ENCODE results near the gene CNTNAP2. TPM values are rescaled to one million over a fixed set of nuclear protein-coding genes. Genes with fewer than 3 reads are reported as not detected.

CNTNAP2 gene
- total RNA-seq, 4 donors from 2014 or later: not detected

GRCh38 chr7:147400925-147401324, 1284.3 kb downstream of the CNTNAP2 start:
- no peak overlapping the region for H3K27ac ChIP-seq
- no peak overlapping the region for H3K4me3 ChIP-seq
- ATAC-seq: no peak
- H3K27me3 ChIP-seq: no peaks in the 10 kb centered on the region
- no peaks in the 10 kb centered on the region for H3K9me3 ChIP-seq
- no peak for DNase-seq
- H3K4me1 ChIP-seq: no peaks in the 10 kb centered on the region
- no peaks in the 10 kb centered on the region for H3K36me3 ChIP-seq
- in situ Hi-C loops (cut with MboI; ENCODE audit: low sequenced_read_pairs in 4 of 4) (no loop called here), intact Hi-C loops (cut with DNase I; ENCODE audit: low total_unique reads) (no loop called here)
- TF ChIP-seq POLR2A (IDR thresholded peaks at IDR 0.05) (no peak), CTCF (IDR thresholded peaks at IDR 0.05 in 4 of 5, conservative IDR thresholded peaks at IDR 0.05 in 1 of 5) (no peak)

GRCh38 chr7:147405621-147406020, 1289.0 kb downstream of the CNTNAP2 start:
- DNase-seq (no peak), ATAC-seq (no peak)
- no peaks in the 10 kb centered on the region for H3K27me3 ChIP-seq
- no peak overlapping the region for H3K27ac ChIP-seq
- in situ Hi-C loops (cut with MboI; ENCODE audit: low sequenced_read_pairs in 4 of 4) (no loop called here), intact Hi-C loops (cut with DNase I; ENCODE audit: low total_unique reads) (no loop called here)
- H3K36me3 ChIP-seq: no peaks in the 10 kb centered on the region
- H3K9me3 ChIP-seq: no peaks in the 10 kb centered on the region
- H3K4me3 ChIP-seq: no peak overlapping the region
- no peaks in the 10 kb centered on the region for H3K4me1 ChIP-seq
- TF ChIP-seq CTCF (IDR thresholded peaks at IDR 0.05 in 4 of 5, conservative IDR thresholded peaks at IDR 0.05 in 1 of 5) (no peak), POLR2A (IDR thresholded peaks at IDR 0.05) (no peak)

- Histone ChIP-seq H3K27me3 (no peaks in the 10 kb centered on the region), H3K27ac (no peak overlapping the region), H3K4me3 (no peak overlapping the region), H3K9me3 (no peaks in the 10 kb centered on the region), H3K36me3 (no peaks in the 10 kb centered on the region), H3K4me1 (no peaks in the 10 kb centered on the region)
- in situ Hi-C loops (cut with MboI; ENCODE audit: low sequenced_read_pairs in 4 of 4) (no loop called here), intact Hi-C loops (cut with DNase I; ENCODE audit: low total_unique reads) (no loop called here)
- ATAC-seq (no peak), DNase-seq (no peak)
- no peak for TF ChIP-seq POLR2A (IDR thresholded peaks at IDR 0.05)
- TF ChIP-seq CTCF (IDR thresholded peaks at IDR 0.05 in 4 of 5, conservative IDR thresholded peaks at IDR 0.05 in 1 of 5): no peak
These were observed 1290.0 kb downstream of the CNTNAP2 start for GRCh38 chr7:147406521-147407135.

GRCh38 chr7:147411096-147411495, 1294.5 kb downstream of the CNTNAP2 start:
- DNase-seq (no peak), ATAC-seq (no peak)
- Histone ChIP-seq H3K27me3 (no peaks in the 10 kb centered on the region), H3K27ac (no peak overlapping the region), H3K4me3 (no peak overlapping the region), H3K9me3 (no peaks in the 10 kb centered on the region), H3K4me1 (no peaks in the 10 kb centered on the region), H3K36me3 (no peaks in the 10 kb centered on the region)
- TF ChIP-seq POLR2A (IDR thresholded peaks at IDR 0.05) (no peak), CTCF (IDR thresholded peaks at IDR 0.05 in 4 of 5, conservative IDR thresholded peaks at IDR 0.05 in 1 of 5) (no peak)
- intact Hi-C loops (cut with DNase I; ENCODE audit: low total_unique reads) (no loop called here), in situ Hi-C loops (cut with MboI; ENCODE audit: low sequenced_read_pairs in 4 of 4) (no loop called here)

DNA sequence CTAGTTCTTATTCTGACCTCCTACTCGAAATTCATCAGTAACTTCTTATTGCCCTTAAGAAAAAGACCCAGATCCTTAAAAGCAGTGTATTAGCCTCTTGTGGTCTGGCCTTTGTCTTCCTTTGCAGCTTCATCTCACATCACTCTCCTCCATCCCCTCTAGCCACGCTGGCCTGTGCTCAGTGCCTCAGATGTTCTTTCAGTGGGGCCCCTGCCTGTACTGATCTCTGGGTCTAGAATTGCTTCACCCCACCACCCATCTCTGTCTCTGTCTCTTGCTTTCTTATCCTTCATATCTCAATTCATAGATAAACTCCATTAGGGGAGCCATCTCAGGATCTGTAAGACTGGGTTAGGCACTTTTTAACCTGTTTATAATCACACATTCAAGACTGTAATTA, 1295.5 kb downstream of the CNTNAP2 start:
- no peak for TF ChIP-seq CTCF (IDR thresholded peaks at IDR 0.05 in 4 of 5, conservative IDR thresholded peaks at IDR 0.05 in 1 of 5)
- TF ChIP-seq POLR2A (IDR thresholded peaks at IDR 0.05): no peak
- no peaks in the 10 kb centered on the region for H3K9me3 ChIP-seq
- H3K4me3 ChIP-seq: no peak overlapping the region
- intact Hi-C loops (cut with DNase I; ENCODE audit: low total_unique reads) (no loop called here), in situ Hi-C loops (cut with MboI; ENCODE audit: low sequenced_read_pairs in 4 of 4) (no loop called here)
- no peaks in the 10 kb centered on the region for H3K27me3 ChIP-seq
- DNase-seq (no peak), ATAC-seq (no peak)
- no peaks in the 10 kb centered on the region for H3K4me1 ChIP-seq
- H3K36me3 ChIP-seq: no peaks in the 10 kb centered on the region
- H3K27ac ChIP-seq: no peak overlapping the region

Measured in gastrocnemius medialis (tissue), 4 donors.